OCI-LY7 (cell line): ENCODE results near the gene ZNF451.

Experiments used
- CTCF ChIP-seq: fragments of 200-600 bp; sonication (generic); conservative IDR thresholded peaks from 2 replicates; pipeline ENCODE4 v1.5.1; 2014; ENCODE audit warnings: mild to moderate bottlenecking, antibody characterized with exemption, low read length, moderate library complexity, mixed read lengths
- EZH2phosphoT487 ChIP-seq: fragments of 200-600 bp; sonication (generic); IDR thresholded peaks from 2 replicates; pipeline ENCODE4 v1.6.1; 2018; ENCODE audit warnings: low read depth, borderline replicate concordance, mild to moderate bottlenecking, mixed run types, antibody characterized with exemption, low read length, moderate library complexity, mixed read lengths

GRCh38 chr6:57113105-57113504 lies 23.1 kb downstream of the ZNF451 start:
- TF ChIP-seq CTCF (no peak), EZH2phosphoT487 (no peak)
